GM21786 (cell line): ENCODE data around the gene TRIM75.
A peak's percentile ranks its signal among the peaks of the same experiment; 100 is the strongest.
"Not testable (repeated sequence)": the region's sequence is repeated elsewhere in the genome, so short reads cannot be mapped to it uniquely, and the experiment has no call there.

Experiments
- ATAC-seq: cut with Tn5 transposase; IDR thresholded peaks from one replicate; pipeline ENCODE4 v1.9.1; 2021; ENCODE audit not compliant: unreplicated experiment

The TRIM75 gene

DNA sequence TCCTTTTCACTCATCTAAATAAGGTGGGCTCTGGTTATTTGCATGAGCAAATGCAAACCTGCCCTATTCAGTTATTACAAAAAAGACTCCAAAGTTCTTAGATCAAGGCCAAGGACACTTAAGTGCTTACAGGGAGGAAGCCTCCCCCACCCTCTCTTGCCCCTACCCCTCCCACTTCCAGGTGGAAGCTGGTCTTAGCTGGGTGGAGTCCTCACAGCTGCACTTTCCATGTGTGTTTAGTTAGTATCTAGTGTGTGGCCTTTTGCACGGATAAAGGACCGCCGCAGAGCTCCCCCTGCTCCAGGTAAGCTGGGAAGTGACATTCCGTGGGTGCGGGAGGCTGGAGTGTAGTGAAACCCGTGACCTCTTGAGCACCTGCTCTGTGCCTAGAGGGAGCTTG, at the start of gene TRIM75:
Gene TRIM75 (plus strand): TSS at position 222 of the 400 bp plus-strand sequence. CDS start 5,282 bp downstream, outside the sequence.
- no peak for ATAC-seq

DNA sequence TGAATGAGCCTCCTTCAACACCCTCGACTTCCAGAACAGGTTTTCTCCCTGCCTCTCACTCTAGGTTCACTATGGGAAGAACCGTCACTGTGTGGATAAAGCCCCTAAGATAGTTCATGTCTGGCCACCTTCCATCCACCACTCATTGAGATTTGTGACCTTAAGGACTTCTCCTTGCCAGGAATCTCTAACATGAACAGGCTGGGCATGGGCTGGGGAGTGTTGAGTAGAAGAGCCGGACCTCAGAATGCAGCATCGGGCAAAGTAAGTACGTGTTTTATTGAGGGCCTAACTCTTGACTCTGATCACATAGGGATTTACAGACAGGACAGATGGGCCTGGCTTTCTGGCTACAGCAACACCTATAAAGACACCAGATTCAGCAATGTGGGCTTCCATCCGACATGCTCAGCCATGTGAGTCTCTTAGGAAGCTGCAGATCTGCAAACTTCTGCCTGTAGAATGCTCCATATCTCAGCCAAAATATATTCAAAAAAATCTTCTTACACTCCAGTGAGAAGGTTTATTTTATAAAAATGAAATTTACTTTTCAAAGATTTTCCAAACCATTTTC, 48.2 kb upstream of the TRIM75 start:
- ATAC-seq, result no peak

DNA sequence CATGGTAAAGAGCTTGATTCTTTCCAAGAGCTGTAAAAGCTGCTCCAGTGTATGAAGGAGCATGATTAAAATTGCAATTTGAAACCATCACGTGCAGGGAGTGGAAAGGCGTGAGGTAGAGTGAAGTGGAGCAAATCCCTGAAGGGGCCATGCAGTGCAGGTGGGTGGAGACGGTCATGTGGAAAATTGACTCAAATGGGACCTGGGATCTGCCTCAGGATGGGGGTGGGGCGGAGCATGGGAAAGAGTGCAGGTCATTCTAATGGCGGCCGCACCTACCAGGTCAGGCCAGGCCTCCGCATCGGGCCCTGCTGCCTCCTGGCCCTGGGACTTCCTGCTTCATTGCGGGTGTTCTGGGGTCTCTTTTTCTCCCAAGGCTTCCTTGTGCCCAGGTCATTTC, 47.2 kb upstream of the TRIM75 start:
- ATAC-seq, result no peak

- no peak for ATAC-seq
Observed at GRCh38 chr4:165006886-165007285, 46.8 kb upstream of the TRIM75 start.

DNA sequence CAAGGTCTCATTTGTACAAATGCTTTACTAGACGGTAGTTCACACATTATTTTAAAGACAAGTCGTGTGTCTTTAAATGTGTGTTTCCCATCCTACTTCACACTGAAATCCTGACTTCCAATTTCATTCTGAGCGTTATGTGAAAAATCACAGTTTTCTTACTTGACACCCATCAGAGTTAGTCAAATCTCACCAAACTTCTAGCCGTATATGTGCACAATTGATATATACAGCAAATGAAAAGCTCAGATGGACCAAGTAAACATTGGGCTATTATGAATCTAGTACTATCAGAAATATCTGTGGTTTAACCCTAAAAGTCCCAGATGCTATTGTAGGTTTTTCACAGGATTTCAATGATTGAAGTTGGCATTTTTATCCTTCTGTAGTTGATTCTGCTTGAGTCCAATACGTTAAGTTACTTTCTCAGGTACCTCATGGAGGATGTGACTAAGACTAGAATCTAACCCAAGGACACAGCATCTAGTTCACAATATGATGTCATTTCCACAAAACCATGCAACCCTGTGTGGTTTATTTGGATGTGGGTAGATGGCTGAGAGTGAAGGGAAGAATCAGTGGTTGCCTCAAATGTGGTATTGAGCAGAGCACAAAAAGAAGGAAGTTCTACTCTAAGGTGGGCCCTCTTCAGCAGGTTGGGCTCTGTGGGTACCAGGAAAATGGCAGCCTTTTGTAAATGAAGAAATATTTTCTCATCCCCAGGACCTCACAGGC, 44.0 kb upstream of the TRIM75 start:
- ATAC-seq, result no peak

GRCh38 chr4:165010487-165010886, 43.2 kb upstream of the TRIM75 start:
- ATAC-seq, result no peak

DNA sequence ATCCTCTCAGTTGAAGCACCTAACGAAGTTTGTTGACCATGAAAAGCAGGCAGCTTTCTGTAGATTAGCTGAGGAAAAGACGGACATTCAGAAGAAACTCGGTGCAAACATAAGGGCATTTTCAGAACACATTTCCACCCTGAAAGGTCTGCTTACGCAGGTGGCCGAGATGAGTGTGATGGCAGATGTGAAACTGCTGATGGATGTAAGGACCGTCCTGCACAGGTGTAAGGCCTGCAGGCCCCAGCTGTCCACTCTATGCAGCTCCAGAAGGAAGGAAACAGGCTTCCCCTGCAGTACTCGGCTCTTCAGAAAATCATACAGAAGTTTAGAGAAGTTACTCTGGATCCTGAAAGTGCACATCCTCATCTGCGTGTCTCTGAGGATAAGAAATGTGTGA, 42.7 kb upstream of the TRIM75 start:
- no peak for ATAC-seq

- ATAC-seq, result no peak
Observed at GRCh38 chr4:165011403-165011802, 42.3 kb upstream of the TRIM75 start.

DNA sequence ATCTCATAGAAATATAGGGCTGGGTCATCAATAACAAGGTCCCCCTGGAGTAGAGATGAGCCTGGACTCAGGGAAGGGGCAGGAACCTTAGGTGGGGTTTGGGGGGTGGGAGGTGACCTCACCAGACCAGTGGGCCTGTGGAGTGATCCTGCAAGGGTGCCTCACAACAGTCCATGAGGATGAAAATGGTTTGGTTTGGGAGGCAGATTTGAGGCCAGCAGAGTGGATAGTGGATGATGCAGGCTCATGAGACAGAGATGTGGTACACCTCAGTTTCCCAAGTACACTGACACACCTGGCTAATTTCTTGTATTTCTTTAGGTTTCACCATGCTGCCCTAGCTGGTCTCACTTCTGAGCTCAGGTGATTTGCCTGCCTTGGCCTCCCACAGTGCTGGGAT, 40.0 kb upstream of the TRIM75 start:
- ATAC-seq, result no peak

GRCh38 chr4:165016971-165017370, 36.7 kb upstream of the TRIM75 start:
- ATAC-seq, result peak; percentile 57

DNA sequence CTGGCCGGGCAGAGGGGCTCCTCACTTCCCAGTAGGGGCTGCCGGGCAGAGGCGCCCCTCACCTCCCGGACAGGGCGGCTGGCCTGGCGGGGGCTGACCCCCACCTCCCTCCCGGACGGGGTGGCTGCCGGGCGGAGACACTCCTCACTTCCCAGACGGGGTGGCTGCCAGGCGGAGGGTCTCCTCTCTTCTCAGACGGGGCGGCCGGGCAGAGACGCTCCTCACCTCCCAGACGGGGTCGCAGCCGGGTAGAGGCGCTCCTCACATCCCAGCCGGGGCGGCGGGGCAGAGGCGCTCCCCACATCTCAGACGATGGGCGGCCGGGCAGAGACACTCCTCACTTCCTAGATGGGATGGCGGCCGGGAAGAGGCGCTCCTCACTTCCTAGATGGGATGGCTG, 33.7 kb upstream of the TRIM75 start:
- ATAC-seq, result not testable (repeated sequence)

GRCh38 chr4:165025782-165026181, 27.9 kb upstream of the TRIM75 start:
- not testable (repeated sequence) for ATAC-seq

DNA sequence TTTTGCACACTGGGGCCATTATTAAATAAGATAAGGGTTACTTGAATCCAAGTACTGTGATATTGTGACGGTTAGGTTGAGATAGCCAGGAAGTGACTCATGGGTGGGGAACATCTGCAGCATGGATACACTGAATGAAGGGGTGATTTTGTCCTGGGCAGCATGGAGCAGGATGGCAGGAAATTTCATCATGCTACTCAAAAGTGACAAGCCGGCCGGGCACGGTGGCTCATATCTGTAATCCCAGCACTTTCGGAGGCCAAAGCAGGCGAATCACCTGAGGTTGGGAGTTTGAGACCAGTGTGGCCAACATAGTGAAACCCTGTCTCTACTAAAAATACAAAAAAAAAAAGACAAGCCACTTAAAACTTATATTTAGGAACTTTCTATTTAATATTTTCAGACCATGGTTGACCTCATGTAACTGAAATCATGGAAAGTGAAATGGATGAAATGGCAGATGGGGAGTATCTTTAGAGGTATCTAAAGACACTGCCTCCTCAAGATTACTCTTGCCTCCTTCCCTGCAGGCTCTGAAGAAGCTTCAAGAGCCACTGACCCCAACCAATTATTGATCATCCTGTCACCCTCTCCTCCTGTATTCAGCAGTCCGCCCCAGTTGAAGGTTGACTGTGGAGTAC, 25.8 kb upstream of the TRIM75 start:
- ATAC-seq, result no peak

DNA sequence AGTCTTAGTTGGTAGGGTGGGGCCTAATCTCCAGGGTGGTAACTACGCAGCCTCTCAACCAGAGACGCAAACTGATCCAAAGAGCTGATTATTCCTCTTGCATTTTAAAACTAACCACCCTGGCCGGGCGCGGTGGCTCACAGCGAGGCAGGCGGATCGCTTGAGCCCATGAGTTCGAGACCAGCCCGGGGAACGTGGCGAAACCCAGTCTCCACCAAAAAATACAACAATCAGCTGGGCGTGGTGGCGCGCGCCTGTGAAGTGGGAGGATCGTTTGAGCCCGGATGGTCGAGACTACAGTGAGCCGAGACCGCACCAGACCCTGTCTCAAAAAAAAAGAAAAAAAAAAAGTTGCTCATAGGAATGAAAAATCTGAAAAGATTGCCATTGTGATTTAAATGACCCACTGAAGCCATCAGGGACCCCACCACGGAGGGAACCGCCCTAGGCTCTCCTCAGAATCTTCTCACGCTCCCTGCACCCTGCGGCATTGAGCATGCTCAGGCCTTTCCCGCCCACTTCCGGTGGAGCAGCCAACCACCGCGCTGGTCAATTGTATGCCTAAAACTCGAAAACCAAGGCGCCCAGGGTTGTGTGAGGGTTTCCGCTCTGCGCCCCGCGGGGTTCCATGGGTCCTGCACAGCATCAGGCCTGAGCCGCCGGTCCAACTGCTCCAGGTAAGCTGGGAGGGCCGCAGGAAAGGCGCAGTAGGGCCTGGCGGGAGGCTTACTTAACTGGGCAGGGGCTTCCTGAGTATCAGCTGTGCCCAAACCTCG, 22.0 kb upstream of the TRIM75 start, which contains the start of gene TRIM60:
Gene TRIM60 (plus strand): TSS at position 564 of the 776 bp plus-strand sequence. CDS start 8,074 bp downstream, outside the sequence.
- ATAC-seq, result no peak

GRCh38 chr4:165048170-165048569, 5.5 kb upstream of the TRIM75 start:
- ATAC-seq, result no peak

DNA sequence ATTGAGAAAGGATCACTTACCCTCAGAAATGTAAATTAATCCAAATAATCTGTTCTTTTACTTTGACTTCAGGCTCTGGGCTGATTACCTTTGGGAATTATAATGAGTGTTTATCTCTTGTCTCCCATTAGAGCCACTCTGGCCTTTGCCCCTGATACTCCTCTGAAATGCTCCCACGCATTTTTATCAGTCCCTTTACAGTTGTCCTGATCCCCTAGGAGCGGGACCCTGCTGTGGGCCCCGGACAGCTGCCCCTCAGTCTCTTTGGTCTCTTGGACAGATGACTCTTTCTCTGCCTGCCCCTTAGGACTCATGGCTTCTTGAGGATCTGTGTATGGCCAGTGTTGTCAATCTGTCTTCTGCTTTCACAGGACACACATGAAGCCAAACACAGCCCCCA, 1.0 kb upstream of the TRIM75 start:
- ATAC-seq, result no peak

DNA sequence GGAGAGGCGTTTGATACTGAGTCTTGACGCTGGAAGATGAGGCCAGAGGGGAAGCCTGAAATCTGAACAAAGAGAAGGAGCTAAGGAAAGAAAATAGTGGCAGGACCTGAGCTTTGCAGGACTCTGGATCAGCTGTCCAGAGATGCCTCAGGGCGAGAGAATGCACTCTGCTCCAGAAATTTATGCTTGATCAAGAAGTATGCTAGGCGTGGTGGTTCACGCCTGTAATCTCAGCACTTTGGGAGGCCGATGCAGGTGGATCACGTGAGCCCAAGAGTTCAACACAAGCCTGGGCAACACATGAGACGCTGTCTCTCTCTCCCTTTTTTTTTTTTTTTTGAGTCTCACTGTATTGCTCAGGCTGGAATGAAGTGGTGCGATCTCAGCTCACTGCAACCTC, 1.9 kb downstream of the TRIM75 start:
- no peak for ATAC-seq

DNA sequence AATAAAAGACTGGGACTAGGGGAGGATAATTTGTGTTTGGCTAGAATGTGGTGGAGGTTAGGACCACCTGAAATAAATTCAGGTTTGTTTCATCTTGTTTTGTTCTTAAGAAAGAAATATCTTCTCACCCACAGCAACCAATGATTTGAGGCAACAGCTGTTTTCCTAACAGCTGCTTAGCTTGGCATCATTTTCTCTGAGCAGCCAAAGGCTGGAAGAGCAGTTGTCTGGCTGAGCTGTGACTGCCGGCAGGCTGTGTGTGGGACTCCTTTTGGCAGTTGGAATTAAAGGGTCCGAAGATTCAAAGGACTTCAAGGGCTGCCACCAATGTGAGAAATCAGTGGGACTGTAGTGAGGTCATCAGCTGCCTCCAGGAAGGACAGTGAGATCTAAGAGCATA, 5.0 kb downstream of the TRIM75 start:
- ATAC-seq, result no peak

DNA sequence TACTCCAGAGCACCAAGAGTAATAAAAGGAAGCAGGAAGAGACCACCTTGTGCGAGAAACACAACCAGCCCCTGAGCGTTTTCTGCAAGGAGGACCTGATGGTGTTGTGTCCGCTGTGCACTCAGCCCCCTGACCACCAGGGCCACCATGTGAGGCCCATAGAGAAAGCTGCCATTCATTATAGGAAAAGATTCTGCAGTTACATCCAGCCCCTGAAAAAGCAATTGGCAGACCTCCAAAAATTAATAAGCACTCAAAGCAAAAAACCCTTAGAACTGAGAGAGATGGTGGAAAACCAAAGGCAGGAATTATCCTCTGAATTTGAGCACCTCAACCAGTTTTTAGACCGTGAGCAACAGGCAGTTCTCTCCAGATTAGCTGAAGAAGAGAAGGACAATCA, 5.7 kb downstream of the TRIM75 start:
- ATAC-seq, result no peak

DNA sequence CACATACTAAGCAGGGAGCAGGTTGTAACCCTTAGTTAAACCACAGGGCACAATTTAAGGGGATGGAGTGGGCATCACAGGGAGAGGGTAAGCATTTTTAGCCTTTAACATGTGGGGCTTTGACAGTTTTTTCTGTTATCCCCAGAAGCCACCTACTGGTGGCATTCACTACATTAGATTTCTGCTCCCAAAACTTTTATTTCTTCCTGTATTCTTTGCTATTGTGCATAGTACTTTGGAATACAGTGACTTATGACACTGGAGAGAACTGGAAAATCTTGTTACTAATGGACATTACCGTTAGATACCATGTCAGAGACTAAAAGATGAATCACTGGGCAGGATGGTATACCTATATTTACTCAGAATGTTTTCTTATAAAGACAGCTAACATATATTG, 7.3 kb downstream of the TRIM75 start:
- no peak for ATAC-seq

DNA sequence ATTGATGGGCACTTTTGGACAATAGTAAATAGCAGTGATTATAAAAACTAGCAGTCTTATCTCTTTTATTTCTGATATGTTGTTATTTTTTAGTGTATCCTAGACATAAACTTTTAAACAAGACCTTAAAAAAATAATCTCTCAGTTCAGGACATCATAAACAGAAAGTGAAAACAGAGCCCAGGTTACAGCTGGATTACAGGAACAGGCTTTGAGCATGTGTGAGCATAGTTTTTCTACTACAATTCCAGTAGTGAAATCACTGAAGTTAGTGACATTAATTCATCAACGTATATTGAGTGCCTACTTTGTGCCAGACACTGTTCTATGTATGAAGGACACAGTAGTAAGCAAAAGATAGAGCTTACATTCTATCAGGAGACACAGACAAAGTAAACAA, 16.9 kb downstream of the TRIM75 start:
- ATAC-seq, result no peak
